ENCODE data around the gene SPOP.

SPOP gene

GRCh38 chr17:49621420-49621819 is 56.5 kb downstream of the SPOP start:
- no peaks in the 10 kb centered on the region for H3K27me3 ChIP-seq (ENCODE audit: control insufficient read depth, insufficient read depth, low read length)
- H3K36me3 ChIP-seq (ENCODE audit: control insufficient read depth, insufficient read depth, low read length): no peaks in the 10 kb centered on the region
- H3K9me3 ChIP-seq (ENCODE audit: control insufficient read depth, insufficient read depth, low read length): no peaks in the 10 kb centered on the region
- H3K9ac ChIP-seq (ENCODE audit: low read depth, low read length): no peak overlapping the region
- no peak overlapping the region for H3K4me3 ChIP-seq (ENCODE audit: low read depth, low read length)
- no peaks in the 10 kb centered on the region for H3K4me1 ChIP-seq (ENCODE audit: control insufficient read depth, insufficient read depth, low read length)

DNA sequence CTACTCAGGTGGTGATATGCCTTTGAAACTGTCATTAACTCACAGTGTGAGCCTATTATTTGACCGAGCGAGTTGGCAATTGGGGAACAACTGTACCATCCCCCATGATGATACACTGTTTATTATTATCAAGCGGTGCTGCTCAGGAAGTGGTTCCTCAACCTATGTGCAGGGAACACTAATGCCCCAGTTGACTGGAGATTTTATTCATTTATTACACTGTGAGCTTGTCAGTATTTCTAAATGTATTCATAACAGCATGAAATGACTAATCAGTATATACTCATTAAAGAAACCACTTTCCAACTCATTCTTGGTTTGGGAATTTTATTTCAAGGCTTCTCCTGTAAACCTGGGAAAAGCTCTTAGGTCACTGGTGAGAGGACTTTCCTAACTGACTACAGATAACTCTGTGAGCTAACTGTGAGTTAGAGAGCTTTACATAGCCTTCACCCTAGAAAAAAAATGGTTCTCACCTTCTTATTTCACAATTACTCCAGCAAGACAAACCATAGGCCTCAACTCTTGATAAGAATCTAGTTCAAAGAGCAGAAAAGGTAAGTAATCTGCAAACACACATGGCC is 59.8 kb downstream of the SPOP start:
- Histone ChIP-seq H3K4me1 (ENCODE audit: control insufficient read depth, insufficient read depth, low read length) (no peaks in the 10 kb centered on the region), H3K36me3 (ENCODE audit: control insufficient read depth, insufficient read depth, low read length) (no peaks in the 10 kb centered on the region), H3K4me3 (ENCODE audit: low read depth, low read length) (no peak overlapping the region)

DNA sequence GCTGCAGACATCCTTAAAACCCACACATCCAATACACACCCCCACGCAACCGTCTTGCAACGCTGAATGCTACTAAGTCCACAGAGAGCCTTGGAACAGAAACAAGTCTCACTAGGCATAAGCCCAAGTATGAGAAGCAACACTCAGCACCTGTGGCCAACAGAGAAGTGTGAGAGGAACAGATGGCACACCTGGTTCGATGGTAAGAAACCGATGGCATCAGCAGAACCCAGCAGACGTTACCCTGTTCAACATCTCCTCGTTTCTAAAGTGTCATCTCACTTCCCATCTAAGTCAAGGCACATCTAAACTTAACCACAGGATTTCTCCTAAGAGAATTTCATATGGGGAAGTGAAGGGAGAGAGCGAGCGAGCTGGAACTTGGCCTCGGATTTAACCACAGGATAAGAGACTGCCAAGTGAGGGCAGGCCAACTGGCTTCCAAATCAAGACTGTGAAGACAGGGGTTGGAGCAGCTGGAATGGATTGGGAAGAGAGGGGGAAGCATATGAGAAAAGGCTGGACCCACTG is 61.2 kb downstream of the SPOP start:
- H3K4me1 ChIP-seq (ENCODE audit: control insufficient read depth, insufficient read depth, low read length): no peaks in the 10 kb centered on the region
- H3K9ac ChIP-seq (ENCODE audit: low read depth, low read length): no peak overlapping the region
- H3K4me3 ChIP-seq (ENCODE audit: low read depth, low read length): no peak overlapping the region
- no peaks in the 10 kb centered on the region for H3K27me3 ChIP-seq (ENCODE audit: control insufficient read depth, insufficient read depth, low read length)
- H3K36me3 ChIP-seq (ENCODE audit: control insufficient read depth, insufficient read depth, low read length): no peaks in the 10 kb centered on the region
- no peaks in the 10 kb centered on the region for H3K9me3 ChIP-seq (ENCODE audit: control insufficient read depth, insufficient read depth, low read length)

More for the DNA sequence above, 59.8 kb downstream of the SPOP start:
- Histone ChIP-seq H3K9me3 (ENCODE audit: control insufficient read depth, insufficient read depth, low read length) (no peaks in the 10 kb centered on the region), H3K9ac (ENCODE audit: low read depth, low read length) (no peak overlapping the region), H3K27me3 (ENCODE audit: control insufficient read depth, insufficient read depth, low read length) (no peaks in the 10 kb centered on the region)

DNA sequence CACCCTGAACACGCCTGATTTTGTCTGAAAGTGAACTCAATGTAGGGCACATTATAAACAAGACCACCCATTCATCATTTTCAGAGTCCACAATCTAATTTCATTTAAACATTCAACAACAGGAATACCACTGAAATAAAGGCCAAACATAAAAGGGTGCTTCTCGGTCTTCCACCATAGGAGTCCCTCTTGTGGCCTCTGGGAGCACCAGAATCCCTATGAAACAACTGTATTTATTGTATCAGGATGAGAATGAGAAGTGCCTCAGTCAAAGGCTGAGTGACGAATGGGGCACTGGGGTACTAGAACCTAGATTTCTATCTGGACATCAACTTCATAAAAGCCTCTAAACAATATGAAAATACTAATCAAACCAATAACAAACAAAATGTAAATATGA is 61.8 kb downstream of the SPOP start:
- Histone ChIP-seq H3K9me3 (ENCODE audit: control insufficient read depth, insufficient read depth, low read length) (no peaks in the 10 kb centered on the region), H3K4me3 (ENCODE audit: low read depth, low read length) (no peak overlapping the region), H3K36me3 (ENCODE audit: control insufficient read depth, insufficient read depth, low read length) (no peaks in the 10 kb centered on the region), H3K27me3 (ENCODE audit: control insufficient read depth, insufficient read depth, low read length) (no peaks in the 10 kb centered on the region), H3K9ac (ENCODE audit: low read depth, low read length) (no peak overlapping the region), H3K4me1 (ENCODE audit: control insufficient read depth, insufficient read depth, low read length) (no peaks in the 10 kb centered on the region)

DNA sequence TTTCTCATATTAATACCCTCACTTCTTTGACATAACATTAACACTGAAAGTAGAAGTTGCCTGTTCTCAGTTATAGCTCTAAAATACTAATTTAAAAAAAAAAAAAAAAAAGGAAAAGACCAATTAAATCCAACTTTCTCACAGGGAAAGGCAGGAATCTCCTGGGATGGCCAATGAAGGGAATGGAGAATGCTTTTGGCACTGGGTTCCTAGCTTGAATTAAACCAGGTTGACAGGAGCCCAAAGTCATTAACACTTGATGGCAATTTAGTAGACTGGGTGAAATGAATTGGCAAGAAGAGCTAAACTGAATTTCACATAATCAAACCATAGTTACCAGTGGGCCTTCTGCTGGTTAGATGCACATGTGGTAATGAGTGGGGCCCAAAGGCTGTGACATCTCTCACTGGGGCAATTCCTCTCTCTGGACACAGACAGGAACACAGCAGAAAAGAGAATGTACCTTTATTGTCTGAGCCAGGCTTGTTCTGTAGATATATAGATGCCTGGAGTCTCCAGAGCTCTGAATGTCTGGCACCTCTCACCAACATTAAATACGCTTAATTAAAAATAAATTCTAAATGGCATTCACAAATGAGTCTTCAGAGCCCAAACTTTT is 64.6 kb downstream of the SPOP start:
- Histone ChIP-seq H3K36me3 (ENCODE audit: control insufficient read depth, insufficient read depth, low read length) (peaks cover 2% of the 10 kb centered on the region), H3K4me3 (ENCODE audit: low read depth, low read length) (no peak overlapping the region), H3K9ac (ENCODE audit: low read depth, low read length) (no peak overlapping the region), H3K9me3 (ENCODE audit: control insufficient read depth, insufficient read depth, low read length) (no peaks in the 10 kb centered on the region), H3K27me3 (ENCODE audit: control insufficient read depth, insufficient read depth, low read length) (no peaks in the 10 kb centered on the region), H3K4me1 (ENCODE audit: control insufficient read depth, insufficient read depth, low read length) (no peaks in the 10 kb centered on the region)

DNA sequence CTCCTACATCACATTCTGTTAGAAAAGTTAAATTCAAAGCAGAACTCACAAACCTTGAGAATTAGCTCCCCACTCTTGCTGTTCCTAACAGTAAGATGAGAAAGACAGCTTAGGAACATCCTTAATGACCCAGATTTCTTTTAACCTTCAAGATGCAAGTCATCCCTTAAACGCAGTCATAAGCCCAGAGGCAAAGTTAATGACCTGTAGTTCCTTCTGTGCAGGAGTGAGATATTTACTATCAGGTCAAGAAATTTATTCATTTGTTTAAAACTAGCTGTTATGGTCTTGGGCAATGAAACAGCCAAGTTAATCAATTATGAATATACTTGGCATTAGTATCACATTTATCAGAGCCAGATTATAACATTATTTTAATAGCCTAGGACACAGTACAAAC is 65.2 kb downstream of the SPOP start:
- Histone ChIP-seq H3K27me3 (ENCODE audit: control insufficient read depth, insufficient read depth, low read length) (no peaks in the 10 kb centered on the region), H3K4me1 (ENCODE audit: control insufficient read depth, insufficient read depth, low read length) (no peaks in the 10 kb centered on the region), H3K4me3 (ENCODE audit: low read depth, low read length) (no peak overlapping the region), H3K9me3 (ENCODE audit: control insufficient read depth, insufficient read depth, low read length) (no peaks in the 10 kb centered on the region), H3K36me3 (ENCODE audit: control insufficient read depth, insufficient read depth, low read length) (peaks cover 2% of the 10 kb centered on the region), H3K9ac (ENCODE audit: low read depth, low read length) (no peak overlapping the region)

GRCh38 chr17:49610883-49611584 is 66.9 kb downstream of the SPOP start:
- Histone ChIP-seq H3K36me3 (ENCODE audit: control insufficient read depth, insufficient read depth, low read length) (peaks cover 6% of the 10 kb centered on the region), H3K9ac (ENCODE audit: low read depth, low read length) (no peak overlapping the region), H3K9me3 (ENCODE audit: control insufficient read depth, insufficient read depth, low read length) (no peaks in the 10 kb centered on the region), H3K27me3 (ENCODE audit: control insufficient read depth, insufficient read depth, low read length) (no peaks in the 10 kb centered on the region), H3K4me1 (ENCODE audit: control insufficient read depth, insufficient read depth, low read length) (no peaks in the 10 kb centered on the region), H3K4me3 (ENCODE audit: low read depth, low read length) (no peak overlapping the region)

- Histone ChIP-seq H3K36me3 (ENCODE audit: control insufficient read depth, insufficient read depth, low read length) (peaks cover 9% of the 10 kb centered on the region), H3K4me1 (ENCODE audit: control insufficient read depth, insufficient read depth, low read length) (no peaks in the 10 kb centered on the region), H3K4me3 (ENCODE audit: low read depth, low read length) (no peak overlapping the region), H3K9ac (ENCODE audit: low read depth, low read length) (no peak overlapping the region), H3K9me3 (ENCODE audit: control insufficient read depth, insufficient read depth, low read length) (no peaks in the 10 kb centered on the region), H3K27me3 (ENCODE audit: control insufficient read depth, insufficient read depth, low read length) (no peaks in the 10 kb centered on the region)
These were observed 73.5 kb downstream of the SPOP start for GRCh38 chr17:49604314-49604869.

DNA sequence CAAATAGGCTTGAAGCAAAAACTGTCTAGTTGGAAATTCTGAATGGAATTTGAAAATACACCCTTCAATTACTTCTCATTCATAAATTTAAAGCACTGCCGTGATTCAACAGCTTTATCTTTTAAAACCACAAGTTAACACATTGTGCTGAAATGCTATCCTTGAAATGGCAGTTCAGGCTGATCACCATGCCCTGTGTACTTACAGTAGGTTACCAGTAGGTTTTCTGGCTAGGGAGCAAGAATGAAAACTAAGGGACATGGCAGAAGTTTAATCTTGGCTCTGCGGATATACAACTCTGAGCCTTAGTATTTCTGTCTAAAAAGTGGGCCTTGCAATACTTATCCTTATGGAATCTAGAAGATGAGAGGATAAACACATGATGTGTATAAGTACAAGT is 74.2 kb downstream of the SPOP start:
- Histone ChIP-seq H3K9me3 (ENCODE audit: control insufficient read depth, insufficient read depth, low read length) (no peaks in the 10 kb centered on the region), H3K27me3 (ENCODE audit: control insufficient read depth, insufficient read depth, low read length) (no peaks in the 10 kb centered on the region), H3K9ac (ENCODE audit: low read depth, low read length) (no peak overlapping the region), H3K36me3 (ENCODE audit: control insufficient read depth, insufficient read depth, low read length) (peaks cover 9% of the 10 kb centered on the region), H3K4me3 (ENCODE audit: low read depth, low read length) (no peak overlapping the region), H3K4me1 (ENCODE audit: control insufficient read depth, insufficient read depth, low read length) (no peaks in the 10 kb centered on the region)

GRCh38 chr17:49603238-49603637 is 74.7 kb downstream of the SPOP start:
- Histone ChIP-seq H3K36me3 (ENCODE audit: control insufficient read depth, insufficient read depth, low read length) (peaks cover 9% of the 10 kb centered on the region), H3K4me3 (ENCODE audit: low read depth, low read length) (no peak overlapping the region), H3K9ac (ENCODE audit: low read depth, low read length) (no peak overlapping the region), H3K9me3 (ENCODE audit: control insufficient read depth, insufficient read depth, low read length) (no peaks in the 10 kb centered on the region), H3K4me1 (ENCODE audit: control insufficient read depth, insufficient read depth, low read length) (no peaks in the 10 kb centered on the region), H3K27me3 (ENCODE audit: control insufficient read depth, insufficient read depth, low read length) (no peaks in the 10 kb centered on the region)

DNA sequence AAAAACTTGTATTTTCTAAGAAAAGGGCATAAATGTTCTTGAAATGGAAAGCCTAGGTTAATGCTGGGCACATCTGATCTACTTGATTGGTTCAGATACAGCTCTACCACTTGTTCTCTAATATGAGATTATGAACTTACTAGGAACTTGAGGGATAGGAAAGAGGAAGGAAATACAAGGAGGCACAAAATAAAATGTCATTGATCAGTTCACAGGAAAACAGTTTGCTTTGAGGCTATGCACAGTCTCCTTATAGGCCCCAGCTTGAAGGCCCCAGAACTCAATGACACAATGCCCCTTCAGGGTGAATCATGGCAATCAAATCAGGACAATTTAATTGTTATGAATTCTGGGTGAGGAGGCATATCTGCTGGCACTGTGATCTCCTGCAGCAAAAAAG is 75.1 kb downstream of the SPOP start:
- Histone ChIP-seq H3K27me3 (ENCODE audit: control insufficient read depth, insufficient read depth, low read length) (no peaks in the 10 kb centered on the region), H3K4me3 (ENCODE audit: low read depth, low read length) (no peak overlapping the region), H3K36me3 (ENCODE audit: control insufficient read depth, insufficient read depth, low read length) (peaks cover 9% of the 10 kb centered on the region), H3K4me1 (ENCODE audit: control insufficient read depth, insufficient read depth, low read length) (no peaks in the 10 kb centered on the region), H3K9me3 (ENCODE audit: control insufficient read depth, insufficient read depth, low read length) (no peaks in the 10 kb centered on the region), H3K9ac (ENCODE audit: low read depth, low read length) (no peak overlapping the region)

GRCh38 chr17:49600949-49601348 is 76.9 kb downstream of the SPOP start:
- Histone ChIP-seq H3K4me1 (ENCODE audit: control insufficient read depth, insufficient read depth, low read length) (no peaks in the 10 kb centered on the region), H3K9ac (ENCODE audit: low read depth, low read length) (no peak overlapping the region), H3K27me3 (ENCODE audit: control insufficient read depth, insufficient read depth, low read length) (no peaks in the 10 kb centered on the region), H3K36me3 (ENCODE audit: control insufficient read depth, insufficient read depth, low read length) (peaks cover 4% of the 10 kb centered on the region), H3K9me3 (ENCODE audit: control insufficient read depth, insufficient read depth, low read length) (no peaks in the 10 kb centered on the region), H3K4me3 (ENCODE audit: low read depth, low read length) (no peak overlapping the region)
